ENCODE results near the gene BCL3. TPM values are rescaled to one million over a fixed set of nuclear protein-coding genes. Genes with fewer than 3 reads are reported as not detected.

BCL3 gene
- total RNA-seq, 1 donor from 2014 or later, result not detected

- Mint-ChIP-seq H3K4me1 (no peaks in the 10 kb centered on the region), H3K4me3 (no peak overlapping the region)
These were observed 16.1 kb upstream of the BCL3 start for GRCh38 chr19:44732235-44733014.

GRCh38 chr19:44734357-44734756 lies 14.2 kb upstream of the BCL3 start:
- no peaks in the 10 kb centered on the region for H3K9me3 Mint-ChIP-seq
- H3K4me2 ChIP-seq, result no peak overlapping the region

More at GRCh38 chr19:44732235-44733014, 16.1 kb upstream of the BCL3 start:
- no peak overlapping the region for H3K27ac Mint-ChIP-seq
- no peak overlapping the region for H3K27ac ChIP-seq
- H3K4me2 ChIP-seq, result no peak overlapping the region
- no peaks in the 10 kb centered on the region for H4K20me1 ChIP-seq (ENCODE audit: low read depth)
- DNase-seq (ENCODE audit: low spot score), result no peak
- no peaks in the 10 kb centered on the region for H3K36me3 Mint-ChIP-seq
- no peak overlapping the region for H3K9ac ChIP-seq
- no peak for TF ChIP-seq EZH2phosphoT487 (IDR thresholded peaks at IDR 0.05)
- no peak for TF ChIP-seq EZH2 (IDR thresholded peaks at IDR 0.05)
- TF ChIP-seq, protein P1, sequence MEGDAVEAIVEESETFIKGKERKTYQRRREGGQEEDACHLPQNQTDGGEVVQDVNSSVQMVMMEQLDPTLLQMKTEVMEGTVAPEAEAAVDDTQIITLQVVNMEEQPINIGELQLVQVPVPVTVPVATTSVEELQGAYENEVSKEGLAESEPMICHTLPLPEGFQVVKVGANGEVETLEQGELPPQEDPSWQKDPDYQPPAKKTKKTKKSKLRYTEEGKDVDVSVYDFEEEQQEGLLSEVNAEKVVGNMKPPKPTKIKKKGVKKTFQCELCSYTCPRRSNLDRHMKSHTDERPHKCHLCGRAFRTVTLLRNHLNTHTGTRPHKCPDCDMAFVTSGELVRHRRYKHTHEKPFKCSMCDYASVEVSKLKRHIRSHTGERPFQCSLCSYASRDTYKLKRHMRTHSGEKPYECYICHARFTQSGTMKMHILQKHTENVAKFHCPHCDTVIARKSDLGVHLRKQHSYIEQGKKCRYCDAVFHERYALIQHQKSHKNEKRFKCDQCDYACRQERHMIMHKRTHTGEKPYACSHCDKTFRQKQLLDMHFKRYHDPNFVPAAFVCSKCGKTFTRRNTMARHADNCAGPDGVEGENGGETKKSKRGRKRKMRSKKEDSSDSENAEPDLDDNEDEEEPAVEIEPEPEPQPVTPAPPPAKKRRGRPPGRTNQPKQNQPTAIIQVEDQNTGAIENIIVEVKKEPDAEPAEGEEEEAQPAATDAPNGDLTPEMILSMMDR (IDR thresholded peaks at IDR 0.05), result no peak
- H3K4me1 ChIP-seq, result no peaks in the 10 kb centered on the region
- H3K36me3 ChIP-seq, result no peaks in the 10 kb centered on the region
- H3F3A ChIP-seq (ENCODE audit: low read depth), result no peaks in the 10 kb centered on the region
- H3K27me3 ChIP-seq, result no peaks in the 10 kb centered on the region
- H3K9me3 Mint-ChIP-seq, result no peaks in the 10 kb centered on the region
- peaks cover 21% of the 10 kb centered on the region for H3K27me3 Mint-ChIP-seq (ENCODE audit: insufficient read depth, low read depth)
- H3K4me3 ChIP-seq, result no peak overlapping the region
- H3K9me3 ChIP-seq (ENCODE audit: low read depth), result no peaks in the 10 kb centered on the region
- H3K79me2 ChIP-seq (ENCODE audit: low read depth), result no peaks in the 10 kb centered on the region
- H2AFZ ChIP-seq (replicated peaks), result no peak overlapping the region

GRCh38 chr19:44735011-44735410 lies 13.5 kb upstream of the BCL3 start:
- H3K9me3 ChIP-seq (ENCODE audit: low read depth), result no peaks in the 10 kb centered on the region
- Mint-ChIP-seq H3K9me3 (no peaks in the 10 kb centered on the region), H3K36me3 (no peaks in the 10 kb centered on the region), H3K27ac (no peak overlapping the region), H3K27me3 (ENCODE audit: insufficient read depth, low read depth) (peaks cover 26% of the 10 kb centered on the region), H3K4me3 (no peak overlapping the region), H3K4me1 (no peaks in the 10 kb centered on the region)
- H3K4me2 ChIP-seq, result no peak overlapping the region
- H3K36me3 ChIP-seq, result no peaks in the 10 kb centered on the region
- H3K27me3 ChIP-seq, result no peaks in the 10 kb centered on the region
- TF ChIP-seq, protein P1 (IDR thresholded peaks at IDR 0.05), result no peak
- TF ChIP-seq EZH2 (IDR thresholded peaks at IDR 0.05) (no peak), EZH2phosphoT487 (IDR thresholded peaks at IDR 0.05) (no peak)
- no peaks in the 10 kb centered on the region for H3K79me2 ChIP-seq (ENCODE audit: low read depth)
- DNase-seq (ENCODE audit: low spot score), result no peak
- H4K20me1 ChIP-seq (ENCODE audit: low read depth), result no peaks in the 10 kb centered on the region
- H3K4me1 ChIP-seq, result no peaks in the 10 kb centered on the region
- H2AFZ ChIP-seq (replicated peaks), result no peak overlapping the region
- H3K27ac ChIP-seq, result no peak overlapping the region
- no peak overlapping the region for H3K4me3 ChIP-seq
- H3K9ac ChIP-seq, result no peak overlapping the region
- no peaks in the 10 kb centered on the region for H3F3A ChIP-seq (ENCODE audit: low read depth)

More at GRCh38 chr19:44734357-44734756, 14.2 kb upstream of the BCL3 start:
- H3K27me3 ChIP-seq, result no peaks in the 10 kb centered on the region
- no peaks in the 10 kb centered on the region for H3F3A ChIP-seq (ENCODE audit: low read depth)
- Mint-ChIP-seq H3K27me3 (ENCODE audit: insufficient read depth, low read depth) (peaks cover 25% of the 10 kb centered on the region), H3K4me3 (no peak overlapping the region), H3K4me1 (no peaks in the 10 kb centered on the region), H3K27ac (no peak overlapping the region), H3K36me3 (no peaks in the 10 kb centered on the region)
- no peak overlapping the region for H3K9ac ChIP-seq
- no peak overlapping the region for H3K27ac ChIP-seq
- H3K4me1 ChIP-seq, result no peaks in the 10 kb centered on the region
- H3K4me3 ChIP-seq, result no peak overlapping the region
- DNase-seq (ENCODE audit: low spot score), result no peak
- no peaks in the 10 kb centered on the region for H3K9me3 ChIP-seq (ENCODE audit: low read depth)
- no peaks in the 10 kb centered on the region for H3K79me2 ChIP-seq (ENCODE audit: low read depth)
- H4K20me1 ChIP-seq (ENCODE audit: low read depth), result no peaks in the 10 kb centered on the region
- no peak overlapping the region for H2AFZ ChIP-seq (replicated peaks)
- no peak for TF ChIP-seq EZH2 (IDR thresholded peaks at IDR 0.05)
- no peak for TF ChIP-seq EZH2phosphoT487 (IDR thresholded peaks at IDR 0.05)
- TF ChIP-seq, protein P1 (IDR thresholded peaks at IDR 0.05), result no peak
- no peaks in the 10 kb centered on the region for H3K36me3 ChIP-seq
